Adrenal gland (tissue), 5 donors: ENCODE measurements around the gene U2AF1L4.

Experiments
- CTCF ChIP-seq, 6 experiments: fragments of 450-650 bp in 4 of 6; fragments of 200-600 bp in 2 of 6; sonication (generic) in 1 of 6; IDR thresholded peaks; 1 replicate in 5 of 6; 2 replicates in 1 of 6; pipeline versions ENCODE4 v1.5.1 to v1.8.0; 2016 to 2021; ENCODE audit warnings: antibody characterized with exemption in 6 of 6, mild to moderate bottlenecking in 2 of 6, moderate library complexity in 1 of 6
- POLR2A ChIP-seq, 2 donors: fragments of 450-650 bp; IDR thresholded peaks; one replicate each; pipeline ENCODE4 v1.6.1; 2017; ENCODE audit warnings: antibody characterized with exemption in 2 of 2, mild to moderate bottlenecking in 2 of 2, moderate library complexity in 1 of 2
- donor health status: DM: no; HTN: no; CAD: no.

- TF ChIP-seq CTCF (IDR thresholded peaks at IDR 0.05): no peak
- no peak for TF ChIP-seq POLR2A (IDR thresholded peaks at IDR 0.05)
Observed at GRCh38 chr19:35775298-35776101, 30.3 kb upstream of the U2AF1L4 start, which contains the start of gene ARHGAP33.
